Stimulated activated CD4-positive, alpha-beta T cell treated with anti-CD3 and anti-CD28 coated beads, Interleukin-4, amount 100 ng/mL, for 24 hours (primary cell): Measurements from ENCODE around the gene PDX1.

Source experiments
- DNase-seq: peaks from one replicate; pipeline ENCODE4 v3.0.0-alpha.2; 2020

PDX1 gene

DNA sequence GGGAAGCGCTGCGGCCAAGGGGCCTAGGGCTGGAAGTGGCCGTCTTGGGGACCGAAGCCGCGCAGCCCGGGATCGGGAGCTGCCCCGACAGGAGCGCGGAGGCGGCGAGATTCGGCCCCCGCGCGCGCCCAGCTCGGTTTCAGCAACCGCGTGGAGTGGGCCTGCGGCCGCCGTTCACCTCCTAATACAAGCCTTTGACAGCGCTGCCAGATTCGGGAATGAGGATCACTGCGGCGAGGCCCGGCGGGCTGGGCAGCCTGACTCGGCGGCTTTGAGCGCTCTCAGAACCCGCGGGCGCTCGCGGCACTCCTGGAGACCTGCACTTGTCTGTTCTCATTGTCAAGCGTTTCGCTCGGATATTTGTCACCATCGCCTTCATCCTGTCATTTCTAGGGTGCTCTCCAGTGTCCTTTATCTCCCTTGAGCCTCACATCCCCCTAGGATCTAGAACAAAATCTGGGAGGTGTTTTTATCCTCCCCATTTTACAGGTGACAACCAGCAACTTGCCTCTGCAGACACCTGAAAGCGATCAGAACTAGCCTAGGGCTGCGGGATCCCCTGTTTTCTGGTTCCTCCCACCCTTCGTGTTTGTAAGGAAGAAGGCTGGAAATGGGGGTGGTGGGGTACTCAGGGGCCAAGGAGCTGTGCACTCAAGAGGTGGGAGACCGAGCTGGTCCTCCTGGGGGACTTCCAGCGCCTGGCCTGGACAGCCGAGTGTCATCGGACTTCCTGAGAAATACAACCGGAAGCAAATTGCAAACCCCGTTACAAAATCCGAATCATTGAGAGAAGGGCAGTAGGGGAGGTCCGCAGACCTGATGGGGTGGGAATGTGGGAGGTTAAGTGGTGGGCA is 50.8 kb downstream of the PDX1 start:
- DNase-seq: no peak

DNA sequence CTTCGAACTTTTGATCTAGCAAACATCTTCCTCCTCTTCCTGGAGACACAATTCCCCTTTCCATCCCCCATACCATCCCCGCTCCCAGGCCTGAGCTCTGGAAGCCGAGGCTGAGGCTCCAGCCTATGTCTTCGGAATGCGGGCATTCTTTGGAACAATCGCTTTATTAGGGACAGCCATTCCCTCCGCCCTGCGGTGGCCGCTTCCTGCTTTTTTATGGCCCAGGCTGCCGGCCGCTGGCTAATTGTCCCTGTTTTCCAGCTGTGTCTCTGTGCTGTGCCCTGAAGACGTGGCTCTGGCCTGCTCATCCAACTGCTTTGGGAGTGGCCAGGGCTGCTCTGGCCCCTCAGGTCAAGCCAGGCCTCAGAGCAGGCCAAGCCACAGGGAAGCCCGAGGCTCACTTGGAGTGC is 51.4 kb downstream of the PDX1 start:
- no peak for DNase-seq

DNA sequence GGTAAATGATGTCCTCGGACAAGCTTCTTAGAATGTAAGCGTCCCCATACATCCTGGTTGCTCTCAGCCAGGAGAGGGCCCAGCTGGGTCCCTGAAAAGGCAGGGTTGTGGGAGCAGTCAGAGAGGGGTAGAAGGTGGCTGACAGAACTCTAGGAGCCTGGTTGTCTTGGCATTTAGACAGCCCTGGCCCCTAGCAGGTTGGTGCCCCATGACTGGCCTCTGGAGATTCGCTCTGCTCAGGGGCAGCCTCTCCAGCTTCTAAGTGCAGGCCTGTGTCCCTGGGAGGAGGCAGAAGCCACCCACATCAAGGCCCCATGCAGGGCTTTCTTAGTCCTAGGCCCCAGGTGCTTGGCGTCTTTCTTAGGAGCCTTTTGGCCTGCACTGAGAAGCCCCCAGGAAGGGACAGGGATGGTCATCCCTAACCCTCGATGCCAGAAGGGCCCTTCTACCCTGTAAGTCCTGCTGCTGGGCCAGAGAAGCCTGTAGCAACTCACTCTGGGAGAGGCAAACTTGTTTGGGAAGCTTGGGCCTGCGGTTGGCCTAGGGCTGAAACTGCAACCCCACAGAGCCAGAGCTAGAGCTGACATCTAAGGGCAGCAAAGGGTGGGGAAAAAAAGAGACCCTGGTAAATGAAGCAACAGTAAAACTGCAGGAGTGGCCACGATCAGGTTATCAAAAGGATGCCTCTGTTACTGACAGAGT is 52.1 kb downstream of the PDX1 start:
- no peak for DNase-seq

DNA sequence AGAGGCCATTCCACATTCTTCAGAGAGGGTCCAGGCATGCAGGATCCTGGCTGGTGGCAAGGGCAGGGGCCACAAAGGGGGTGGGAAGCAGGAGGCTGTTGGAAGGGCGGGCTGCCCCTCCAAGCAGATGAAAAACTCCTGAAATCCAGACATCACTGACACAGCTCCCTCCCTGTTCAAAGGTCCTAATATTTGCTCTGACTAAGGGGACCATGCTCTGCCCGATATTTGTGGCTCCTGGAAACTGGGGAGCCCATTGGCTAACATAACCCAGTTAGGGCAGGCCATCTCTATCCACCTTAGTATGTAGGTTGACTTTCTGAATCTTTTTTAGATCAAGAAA is 52.6 kb downstream of the PDX1 start:
- no peak for DNase-seq

DNA sequence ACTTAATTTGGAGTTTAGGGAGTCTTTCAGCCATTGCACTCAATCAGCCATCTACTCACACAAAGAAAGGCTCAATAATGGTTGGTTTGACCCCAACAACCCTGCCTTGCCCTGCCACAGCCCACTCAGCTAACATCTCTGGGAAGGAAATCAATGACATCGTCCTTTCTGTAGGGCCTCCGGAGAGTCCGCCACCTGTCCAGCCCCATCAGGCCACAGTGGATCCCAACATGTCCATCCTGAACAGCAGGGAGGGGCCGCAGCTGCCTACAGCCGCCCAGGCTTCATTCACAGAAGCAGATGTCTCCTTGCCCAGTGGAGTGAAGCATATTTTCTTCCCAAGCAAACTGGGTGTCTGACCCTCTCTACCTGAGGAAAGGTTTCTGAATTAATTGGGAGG is 53.5 kb downstream of the PDX1 start:
- no peak for DNase-seq

DNA sequence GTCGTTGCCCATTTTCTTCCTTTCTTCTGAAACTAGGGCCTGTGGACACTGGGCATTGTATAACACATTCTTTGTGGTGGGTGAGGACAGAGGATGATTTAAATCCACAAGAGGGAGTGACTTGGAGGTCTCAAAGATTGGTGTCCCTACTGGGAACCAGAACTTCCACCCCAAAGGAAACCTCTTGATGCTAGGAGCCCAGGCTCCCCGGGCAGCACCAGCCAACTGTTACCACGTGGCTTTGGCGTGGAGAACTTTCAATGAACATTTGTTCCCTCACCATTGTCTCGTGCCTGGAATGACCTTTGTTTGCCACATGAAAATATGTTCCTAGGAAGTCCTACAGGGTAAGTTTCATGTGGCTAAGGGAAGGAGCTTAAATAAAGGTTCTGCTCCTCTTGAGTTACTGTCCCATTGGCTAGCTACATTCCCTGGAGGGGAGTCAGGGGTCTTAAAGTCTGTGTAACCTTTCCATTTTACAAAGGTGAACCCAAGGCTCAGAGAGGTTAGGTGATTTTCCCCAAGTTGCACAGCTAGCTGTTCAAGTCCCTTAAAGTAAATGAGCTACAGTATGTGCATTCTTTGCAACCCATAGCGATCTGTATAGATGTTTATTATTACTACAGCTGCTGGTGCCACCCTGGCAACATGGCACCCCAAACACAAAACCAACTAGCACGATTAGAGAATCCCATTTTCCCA is 54.3 kb downstream of the PDX1 start:
- DNase-seq: no peak
